A673 (cell line): Measurements from ENCODE around the gene ARHGAP6.

Source experiments
- EZH2 ChIP-seq: fragments of 200-600 bp; sonication (generic); IDR thresholded peaks from 2 replicates; pipeline ENCODE4 v1.6.1; 2017; ENCODE audit warnings: borderline replicate concordance, low read depth, mild to moderate bottlenecking, mixed read lengths, antibody characterized with exemption, low read length; ENCODE audit not compliant: poor library complexity, severe bottlenecking
- TF ChIP-seq, protein P1 (sequence below): fragments of 300-800, 200-600 bp; sonication (generic); conservative IDR thresholded peaks from 2 replicates; pipeline ENCODE4 v1.5.1; 2017; ENCODE audit warnings: low read depth, mild to moderate bottlenecking, antibody characterized with exemption, low read length, moderate library complexity, mixed read lengths

DNA sequence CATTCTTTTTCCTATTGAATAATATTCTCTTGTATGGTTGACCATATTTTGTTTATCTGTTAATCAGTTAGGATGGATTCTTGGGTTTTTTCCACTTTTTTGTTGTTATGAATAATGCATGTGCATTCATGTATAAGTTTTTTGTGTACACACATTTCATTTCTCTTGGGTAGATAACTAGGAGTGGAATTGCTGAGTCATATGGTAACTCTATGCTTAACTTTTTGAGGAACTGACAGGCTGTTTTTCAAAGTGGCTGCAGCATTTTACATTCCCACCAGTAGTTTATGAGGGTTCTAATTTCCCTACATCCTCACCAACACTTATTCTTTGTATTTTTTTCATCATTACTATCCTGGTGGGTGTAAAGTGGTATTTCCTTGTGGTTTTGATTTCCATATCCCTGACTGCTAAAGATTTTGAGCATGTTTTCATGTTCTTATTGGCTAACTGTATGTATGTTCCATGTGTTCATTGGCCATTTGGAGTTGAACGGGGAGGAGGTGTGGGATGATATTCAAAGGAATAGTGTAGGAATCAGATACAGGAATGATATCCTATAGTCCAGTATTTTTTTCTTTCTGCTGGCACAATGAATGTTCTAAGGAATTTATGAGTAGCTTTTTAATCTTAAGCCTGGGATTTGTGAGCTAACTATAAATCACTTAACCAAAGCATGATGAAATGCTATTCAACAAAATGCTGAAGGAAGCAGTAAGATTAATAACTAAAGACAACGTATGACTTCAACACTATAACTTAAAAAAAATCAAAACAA is 258.2 kb downstream of the ARHGAP6 start:
- TF ChIP-seq, protein P1, sequence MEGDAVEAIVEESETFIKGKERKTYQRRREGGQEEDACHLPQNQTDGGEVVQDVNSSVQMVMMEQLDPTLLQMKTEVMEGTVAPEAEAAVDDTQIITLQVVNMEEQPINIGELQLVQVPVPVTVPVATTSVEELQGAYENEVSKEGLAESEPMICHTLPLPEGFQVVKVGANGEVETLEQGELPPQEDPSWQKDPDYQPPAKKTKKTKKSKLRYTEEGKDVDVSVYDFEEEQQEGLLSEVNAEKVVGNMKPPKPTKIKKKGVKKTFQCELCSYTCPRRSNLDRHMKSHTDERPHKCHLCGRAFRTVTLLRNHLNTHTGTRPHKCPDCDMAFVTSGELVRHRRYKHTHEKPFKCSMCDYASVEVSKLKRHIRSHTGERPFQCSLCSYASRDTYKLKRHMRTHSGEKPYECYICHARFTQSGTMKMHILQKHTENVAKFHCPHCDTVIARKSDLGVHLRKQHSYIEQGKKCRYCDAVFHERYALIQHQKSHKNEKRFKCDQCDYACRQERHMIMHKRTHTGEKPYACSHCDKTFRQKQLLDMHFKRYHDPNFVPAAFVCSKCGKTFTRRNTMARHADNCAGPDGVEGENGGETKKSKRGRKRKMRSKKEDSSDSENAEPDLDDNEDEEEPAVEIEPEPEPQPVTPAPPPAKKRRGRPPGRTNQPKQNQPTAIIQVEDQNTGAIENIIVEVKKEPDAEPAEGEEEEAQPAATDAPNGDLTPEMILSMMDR: no peak
- no peak for TF ChIP-seq EZH2
